H9 (cell line): Measurements from ENCODE around the gene THAP2. TPM values are rescaled to one million over a fixed set of nuclear protein-coding genes. Genes with fewer than 3 reads are reported as not detected.

Experiments
- DNase-seq: peaks from one replicate; pipeline ENCODE4 v3.0.0-alpha.2; 2017
- H2AFZ ChIP-seq: one replicate; pipeline ENCODE4 v1.6.1; 2013; ENCODE audit warnings: mild to moderate bottlenecking, low read length, control low read depth, moderate library complexity
- H2AK5ac ChIP-seq: 2 replicates; pipeline ENCODE4 v1.6.1; 2013; ENCODE audit warnings: low read length, control low read depth, mixed read lengths; ENCODE audit not compliant: insufficient read length
- H2BK120ac ChIP-seq: one replicate; pipeline ENCODE4 v1.6.1; 2013; ENCODE audit warnings: low read depth, mild to moderate bottlenecking, low read length, control low read depth, inconsistent platforms; ENCODE audit not compliant: poor library complexity, severe bottlenecking
- H2BK12ac ChIP-seq: 2 replicates; pipeline ENCODE4 v1.6.1; 2013; ENCODE audit warnings: low read length, control low read depth, mixed read lengths, low read depth; ENCODE audit not compliant: insufficient read length
- H2BK15ac ChIP-seq: 2 replicates; pipeline ENCODE4 v1.6.1; 2013; ENCODE audit warnings: low read depth, low read length, control low read depth
- H2BK20ac ChIP-seq: one replicate; pipeline ENCODE4 v1.6.1; 2013; ENCODE audit warnings: low read depth, mild to moderate bottlenecking, low read length, control low read depth, inconsistent platforms; ENCODE audit not compliant: poor library complexity, severe bottlenecking
- H2BK5ac ChIP-seq: 2 replicates; pipeline ENCODE4 v1.6.1; 2013; ENCODE audit warnings: low read length, control low read depth, mixed read lengths; ENCODE audit not compliant: insufficient read length
- H3K14ac ChIP-seq: 2 replicates; pipeline ENCODE4 v1.6.1; 2013; ENCODE audit warnings: low read length, control low read depth; ENCODE audit not compliant: insufficient read depth
- H3K18ac ChIP-seq: 2 replicates; pipeline ENCODE4 v1.6.1; 2013; ENCODE audit warnings: low read depth, mild to moderate bottlenecking, mixed read lengths, low read length, control low read depth; ENCODE audit not compliant: insufficient read length
- H3K23ac ChIP-seq: 2 replicates; pipeline ENCODE4 v1.6.1; 2013; ENCODE audit warnings: low read length, control low read depth, mixed read lengths, low read depth; ENCODE audit not compliant: insufficient read length
- H3K23me2 ChIP-seq: 2 replicates; pipeline ENCODE4 v1.6.1; 2013; ENCODE audit warnings: low read depth, mild to moderate bottlenecking, mixed read lengths, low read length, control low read depth; ENCODE audit not compliant: insufficient read length, poor library complexity, severe bottlenecking
- H3K27ac ChIP-seq: 2 replicates; pipeline ENCODE4 v1.5.1; 2013; ENCODE audit warnings: low read length, control low read depth, mixed read lengths, low read depth; ENCODE audit not compliant: insufficient read length
- H3K27me3 ChIP-seq: 2 replicates; pipeline ENCODE4 v1.6.1; 2013; ENCODE audit warnings: low read length, control low read depth, inconsistent platforms; ENCODE audit not compliant: insufficient read depth
- H3K4ac ChIP-seq: 2 replicates; pipeline ENCODE4 v1.6.1; 2013; ENCODE audit warnings: low read depth, mild to moderate bottlenecking, control low read depth, inconsistent platforms, low read length, moderate library complexity
- H3K4me1 ChIP-seq: 2 replicates; pipeline ENCODE4 v1.6.1; 2013; ENCODE audit warnings: low read length, control low read depth, inconsistent platforms; ENCODE audit not compliant: insufficient read depth
- H3K4me2 ChIP-seq: 2 replicates; pipeline ENCODE4 v1.6.1; 2013; ENCODE audit warnings: low read length, control low read depth, mixed read lengths; ENCODE audit not compliant: insufficient read length, insufficient read depth
- H3K56ac ChIP-seq: 2 replicates; pipeline ENCODE4 v1.6.1; 2013; ENCODE audit warnings: low read depth, mild to moderate bottlenecking, mixed read lengths, low read length, control low read depth; ENCODE audit not compliant: insufficient read length
- H3K79me1 ChIP-seq: 2 replicates; pipeline ENCODE4 v1.6.1; 2013; ENCODE audit warnings: low read depth, mild to moderate bottlenecking, moderate library complexity, low read length, control low read depth, inconsistent platforms; ENCODE audit not compliant: insufficient read depth, poor library complexity, severe bottlenecking
- H3K79me2 ChIP-seq: 2 replicates; pipeline ENCODE4 v1.6.1; 2013; ENCODE audit warnings: low read length, control low read depth, inconsistent platforms; ENCODE audit not compliant: insufficient read depth
- H3K9ac ChIP-seq: 2 replicates; pipeline ENCODE4 v1.6.1; 2013; ENCODE audit warnings: low read length, control low read depth, mixed read lengths; ENCODE audit not compliant: insufficient read length; ENCODE audit errors: extremely low read depth
- H3K9me3 ChIP-seq: one replicate; pipeline ENCODE4 v1.6.1; 2013; ENCODE audit warnings: low read depth, low read length, inconsistent platforms; ENCODE audit not compliant: control insufficient read depth
- H3T11ph ChIP-seq: one replicate; pipeline ENCODE4 v1.6.1; 2013; ENCODE audit warnings: mild to moderate bottlenecking, low read length, control low read depth, inconsistent platforms
- H4K20me1 ChIP-seq: one replicate; pipeline ENCODE4 v1.6.1; 2013; ENCODE audit not compliant: control insufficient read depth, insufficient read length, insufficient read depth
- H4K5ac ChIP-seq: 2 replicates; pipeline ENCODE4 v1.6.1; 2013; ENCODE audit warnings: low read depth, mild to moderate bottlenecking, mixed read lengths, low read length, control low read depth; ENCODE audit not compliant: insufficient read length
- H4K8ac ChIP-seq: replicated peaks from 2 replicates; pipeline ENCODE4 v1.6.1; 2013; ENCODE audit warnings: low read length, control low read depth, mixed read lengths, low read depth; ENCODE audit not compliant: insufficient read length
- H4K91ac ChIP-seq: 2 replicates; pipeline ENCODE4 v1.6.1; 2013; ENCODE audit warnings: low read depth, mild to moderate bottlenecking, moderate library complexity, mixed read lengths, low read length, control low read depth; ENCODE audit not compliant: insufficient read length
- H3K27ac Mint-ChIP-seq, 3 experiments: 2 replicates in 2 of 3; 3 replicates in 1 of 3; pipeline ENCODE4 v1.8.0; 2020 to 2021; ENCODE audit warnings: mixed read lengths in 3 of 3, mild to moderate bottlenecking in 1 of 3, moderate library complexity in 1 of 3
- H3K27me3 Mint-ChIP-seq: 2 replicates; pipeline ENCODE4 v1.8.0; 2021; ENCODE audit warnings: low read depth, mild to moderate bottlenecking, moderate library complexity, mixed read lengths
- H3K36me3 Mint-ChIP-seq, 3 experiments: 2 replicates in 2 of 3; 3 replicates in 1 of 3; pipeline ENCODE4 v1.8.0; 2020 to 2021; ENCODE audit warnings: low read depth in 3 of 3, mixed read lengths in 3 of 3; ENCODE audit not compliant: insufficient read depth in 1 of 3
- H3K4me1 Mint-ChIP-seq, 2 experiments: 2 replicates each; pipeline ENCODE4 v1.8.0; 2020; ENCODE audit warnings: mixed read lengths in 2 of 2
- H3K4me3 Mint-ChIP-seq, 2 experiments: 2 replicates in 1 of 2; 3 replicates in 1 of 2; pipeline ENCODE4 v1.8.0; 2020 to 2021; ENCODE audit warnings: mild to moderate bottlenecking in 2 of 2, mixed read lengths in 2 of 2, moderate library complexity in 1 of 2
- H3K9me3 Mint-ChIP-seq, 2 experiments: 2 replicates in 1 of 2; 3 replicates in 1 of 2; pipeline ENCODE4 v1.8.0; 2020; ENCODE audit warnings: mild to moderate bottlenecking in 2 of 2, mixed read lengths in 2 of 2, moderate library complexity in 1 of 2
- CTCF ChIP-seq: fragments of 200-600 bp; sonication (generic); conservative IDR thresholded peaks from 3 replicates; pipeline ENCODE4 v1.8.0; 2021; ENCODE audit warnings: antibody characterized with exemption, mild to moderate bottlenecking
- WGBS: extraction: QIAGEN DNeasy Blood & Tissue Kit; methylation state at CpG from one replicate; pipeline ENCODE4 v1.1.7; 2013; ENCODE audit warnings: missing lambda C conversion rate, low lambda C conversion rate, mixed read lengths; ENCODE audit not compliant: insufficient read length; ENCODE audit errors: extremely low coverage; 5-methylcytosine and 5-hydroxymethylcytosine counted together
- total RNA-seq: library from RNA; stranded (reverse); gene quantifications from 2 replicates; pipeline ENCODE4 v1.2.1, GENCODE V29; 2021

The THAP2 gene
- total RNA-seq, 1 experiment from 2014 or later: 3.7 TPM

- no peak overlapping the region for H3K56ac ChIP-seq
- H2BK20ac ChIP-seq: no peak overlapping the region
- H2BK120ac ChIP-seq: no peak overlapping the region
- no peak overlapping the region for H2BK12ac ChIP-seq
- WGBS: no CpG with 5 or more reads among the region's 53 CpGs
- no peak overlapping the region for H3T11ph ChIP-seq
- peak overlapping the region; percentile 79 for H3K4me2 ChIP-seq
- H4K20me1 ChIP-seq: no peaks in the 10 kb centered on the region
- H3K4me1 ChIP-seq: no peaks in the 10 kb centered on the region
- Mint-ChIP-seq H3K27ac (peak overlapping the region; percentile 99 to 100 (median 100)), H3K27me3 (peaks cover 2% of the 10 kb centered on the region; the same call in 1 of the 2 replicates), H3K9me3 (peaks cover 0 to 3% of the 10 kb centered on the region in 2 experiments; a peak in 1 of 5 replicates), H3K4me3 (peak overlapping the region; percentile 99 to 100), H3K4me1 (peaks cover 17 to 27% of the 10 kb centered on the region in 2 experiments), H3K36me3 (peaks cover 21 to 39% (median 25%) of the 10 kb centered on the region in 3 experiments; a peak in 6 of 7 replicates)
- no peak overlapping the region for H3K23ac ChIP-seq
- H4K8ac ChIP-seq: no peak overlapping the region
- H3K79me2 ChIP-seq: peaks cover 17% of the 10 kb centered on the region; the same call in 1 of the 2 replicates
- H4K91ac ChIP-seq: no peak overlapping the region
- H3K14ac ChIP-seq: peak overlapping the region; percentile 95
- H3K23me2 ChIP-seq: peaks cover 3% of the 10 kb centered on the region
- no peak overlapping the region for H2BK15ac ChIP-seq
- H3K4ac ChIP-seq: no peak overlapping the region
- H2AFZ ChIP-seq: no peak overlapping the region
- H3K9ac ChIP-seq: peak overlapping the region; percentile 93
- H3K18ac ChIP-seq: peak overlapping the region; percentile 85
- H3K79me1 ChIP-seq: no peaks in the 10 kb centered on the region
- H4K5ac ChIP-seq: no peak overlapping the region
- H3K9me3 ChIP-seq: no peaks in the 10 kb centered on the region
- H2AK5ac ChIP-seq: no peak overlapping the region
- H3K27ac ChIP-seq: no peak overlapping the region
- peak; percentile 62 for DNase-seq
- no peak for TF ChIP-seq CTCF
- no peak overlapping the region for H2BK5ac ChIP-seq
- H3K27me3 ChIP-seq: no peaks in the 10 kb centered on the region
Observed at GRCh38 chr12:71662849-71663560, 1.1 kb upstream of the THAP2 start.
